ENCODE results near the gene BTG3. TPM values are rescaled to one million over a fixed set of nuclear protein-coding genes. Genes with fewer than 3 reads are reported as not detected.

The BTG3 gene
- total RNA-seq, 1 donor from 2014 or later = 56.2 TPM

GRCh38 chr21:17646790-17647189 is 34.1 kb upstream of the BTG3 start:
- H3K4me3 ChIP-seq (ENCODE audit: low read depth, low read length) = no peak overlapping the region
- no peak for DNase-seq (ENCODE audit: low read depth)
- H3K36me3 ChIP-seq (ENCODE audit: control insufficient read depth, insufficient read depth, low read length) = no peaks in the 10 kb centered on the region
- H3K27me3 ChIP-seq (ENCODE audit: control insufficient read depth, insufficient read depth, low read length) = no peaks in the 10 kb centered on the region
- TF ChIP-seq CTCF (IDR thresholded peaks at IDR 0.05; ENCODE audit: insufficient read depth, low read length, poor library complexity, severe bottlenecking) = no peak

GRCh38 chr21:17644186-17644585 is 31.5 kb upstream of the BTG3 start:
- Histone ChIP-seq H3K4me3 (ENCODE audit: low read depth, low read length) (no peak overlapping the region), H3K27me3 (ENCODE audit: control insufficient read depth, insufficient read depth, low read length) (no peaks in the 10 kb centered on the region), H3K36me3 (ENCODE audit: control insufficient read depth, insufficient read depth, low read length) (no peaks in the 10 kb centered on the region)
- DNase-seq (ENCODE audit: low read depth) = no peak
- TF ChIP-seq CTCF (IDR thresholded peaks at IDR 0.05; ENCODE audit: insufficient read depth, low read length, poor library complexity, severe bottlenecking) = no peak

GRCh38 chr21:17640821-17641220 is 28.1 kb upstream of the BTG3 start:
- TF ChIP-seq CTCF (IDR thresholded peaks at IDR 0.05; ENCODE audit: insufficient read depth, low read length, poor library complexity, severe bottlenecking) = no peak
- no peaks in the 10 kb centered on the region for H3K36me3 ChIP-seq (ENCODE audit: control insufficient read depth, insufficient read depth, low read length)
- no peaks in the 10 kb centered on the region for H3K27me3 ChIP-seq (ENCODE audit: control insufficient read depth, insufficient read depth, low read length)
- no peak overlapping the region for H3K4me3 ChIP-seq (ENCODE audit: low read depth, low read length)
- DNase-seq (ENCODE audit: low read depth) = no peak

- no peak overlapping the region for H3K4me3 ChIP-seq (ENCODE audit: low read depth, low read length)
- no peak for DNase-seq (ENCODE audit: low read depth)
- H3K27me3 ChIP-seq (ENCODE audit: control insufficient read depth, insufficient read depth, low read length) = no peaks in the 10 kb centered on the region
- TF ChIP-seq CTCF (IDR thresholded peaks at IDR 0.05; ENCODE audit: insufficient read depth, low read length, poor library complexity, severe bottlenecking) = no peak
- no peaks in the 10 kb centered on the region for H3K36me3 ChIP-seq (ENCODE audit: control insufficient read depth, insufficient read depth, low read length)
Observed at GRCh38 chr21:17636711-17637110, 24.0 kb upstream of the BTG3 start.

GRCh38 chr21:17631195-17631594 is 18.5 kb upstream of the BTG3 start:
- no peak for TF ChIP-seq CTCF (IDR thresholded peaks at IDR 0.05; ENCODE audit: insufficient read depth, low read length, poor library complexity, severe bottlenecking)
- H3K4me3 ChIP-seq (ENCODE audit: low read depth, low read length) = no peak overlapping the region
- no peaks in the 10 kb centered on the region for H3K27me3 ChIP-seq (ENCODE audit: control insufficient read depth, insufficient read depth, low read length)
- no peaks in the 10 kb centered on the region for H3K36me3 ChIP-seq (ENCODE audit: control insufficient read depth, insufficient read depth, low read length)
- no peak for DNase-seq (ENCODE audit: low read depth)

- DNase-seq (ENCODE audit: low read depth) = no peak
- H3K36me3 ChIP-seq (ENCODE audit: control insufficient read depth, insufficient read depth, low read length) = no peaks in the 10 kb centered on the region
- TF ChIP-seq CTCF (IDR thresholded peaks at IDR 0.05; ENCODE audit: insufficient read depth, low read length, poor library complexity, severe bottlenecking) = no peak
- no peaks in the 10 kb centered on the region for H3K27me3 ChIP-seq (ENCODE audit: control insufficient read depth, insufficient read depth, low read length)
- H3K4me3 ChIP-seq (ENCODE audit: low read depth, low read length) = no peak overlapping the region
Observed at GRCh38 chr21:17622018-17622417, 9.3 kb upstream of the BTG3 start.
